GM19463 (cell line): ENCODE results near the gene EVA1C.
"Not testable (repeated sequence)": the region's sequence is repeated elsewhere in the genome, so short reads cannot be mapped to it uniquely, and the experiment has no call there.

Experiments
- ATAC-seq: cut with Tn5 transposase; IDR thresholded peaks from one replicate; pipeline ENCODE4 v1.9.1; 2021; ENCODE audit warnings: mild to moderate bottlenecking, moderate library complexity; ENCODE audit not compliant: unreplicated experiment

EVA1C gene

DNA sequence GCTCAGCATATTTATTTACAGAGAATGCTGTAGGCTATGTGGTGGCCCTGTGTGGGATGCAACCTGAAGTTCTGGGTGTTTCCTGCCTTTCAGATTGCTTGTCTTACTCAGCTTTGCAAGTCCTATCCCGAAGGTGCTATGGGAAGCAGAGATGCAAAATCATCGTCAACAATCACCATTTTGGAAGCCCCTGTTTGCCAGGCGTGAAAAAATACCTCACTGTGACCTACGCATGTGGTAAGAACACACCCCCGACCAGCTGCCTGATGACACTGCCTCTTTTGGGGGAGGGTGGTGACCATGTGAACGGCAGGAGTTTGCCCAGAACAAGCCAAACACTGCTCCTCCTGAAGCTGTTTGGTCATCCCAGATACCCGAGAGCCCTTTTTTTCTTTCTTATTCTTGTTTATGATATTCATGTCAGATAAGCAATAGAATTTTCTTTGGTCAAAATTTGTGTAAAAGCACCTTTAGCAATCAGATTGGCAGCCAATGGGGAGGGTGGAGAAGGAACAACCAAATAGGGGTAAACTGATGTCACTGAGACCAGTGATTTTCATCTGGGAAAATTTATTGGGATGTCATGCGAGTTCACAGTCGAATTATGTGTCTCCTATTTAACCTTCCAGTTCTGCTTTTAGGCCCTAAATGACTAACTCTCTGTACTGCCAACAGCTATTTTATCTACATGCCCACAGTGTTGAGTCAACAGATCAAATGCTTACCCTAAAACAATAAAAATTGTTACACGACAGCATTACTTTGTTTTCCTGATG, 82.6 kb downstream of the EVA1C start:
- no peak for ATAC-seq

DNA sequence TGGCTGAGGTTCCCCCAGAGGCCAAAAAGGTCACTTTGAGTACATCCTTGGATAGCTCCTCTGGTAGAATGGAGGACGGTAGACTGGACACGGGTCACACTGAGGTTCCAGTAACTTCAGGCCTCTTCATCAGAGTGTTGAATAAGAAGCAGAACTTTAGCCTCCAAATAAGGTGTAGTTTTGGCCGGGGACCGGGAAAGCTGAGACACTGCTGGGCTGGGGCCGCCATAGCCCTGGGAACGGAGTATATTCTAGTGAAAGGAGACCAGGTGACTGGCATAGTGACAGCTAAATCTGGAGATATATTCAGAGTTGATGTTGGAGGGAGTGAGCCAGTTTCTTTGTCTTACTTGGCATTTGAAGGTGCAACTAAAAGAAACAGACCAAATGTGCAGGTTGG, 84.1 kb downstream of the EVA1C start:
- ATAC-seq, result no peak

DNA sequence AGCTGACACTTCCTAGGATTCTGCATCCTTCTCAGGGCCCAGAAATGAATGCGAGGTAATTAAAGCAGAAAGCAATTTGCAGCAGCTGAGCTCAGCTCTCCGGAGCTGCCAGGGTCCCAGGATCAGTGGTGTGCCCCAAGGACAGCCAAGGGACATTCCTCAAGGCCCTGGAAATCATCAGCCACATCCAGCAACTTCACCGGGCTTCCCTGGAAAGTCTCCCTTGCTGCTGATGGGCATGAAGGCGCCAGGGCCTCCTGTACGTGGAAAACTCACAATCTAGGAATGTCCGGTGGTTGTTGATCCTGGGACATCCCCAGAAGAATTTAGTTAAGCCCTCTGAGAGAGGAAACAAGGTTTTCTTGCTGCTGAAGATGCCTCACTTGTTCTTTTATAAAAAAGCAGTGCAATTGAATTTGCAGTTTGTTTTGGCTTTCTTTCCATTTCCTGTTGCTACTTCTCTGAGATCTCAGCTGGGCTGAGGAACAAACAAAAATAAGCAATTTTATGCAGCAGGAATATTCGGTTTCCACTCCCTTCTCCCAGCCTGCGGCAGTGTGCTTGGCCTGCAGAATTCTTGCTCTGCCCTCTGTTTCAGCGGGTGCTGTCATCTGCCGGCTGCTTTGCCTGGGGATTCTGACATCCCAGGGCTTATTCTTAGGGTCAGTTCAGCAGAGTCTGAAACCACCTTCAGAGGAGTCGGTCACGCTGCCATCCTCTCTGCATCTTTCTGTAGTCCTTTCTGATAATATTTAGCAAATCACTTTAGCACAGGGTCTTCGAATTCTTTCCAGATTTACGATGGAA, 86.9 kb downstream of the EVA1C start:
- no peak for ATAC-seq

DNA sequence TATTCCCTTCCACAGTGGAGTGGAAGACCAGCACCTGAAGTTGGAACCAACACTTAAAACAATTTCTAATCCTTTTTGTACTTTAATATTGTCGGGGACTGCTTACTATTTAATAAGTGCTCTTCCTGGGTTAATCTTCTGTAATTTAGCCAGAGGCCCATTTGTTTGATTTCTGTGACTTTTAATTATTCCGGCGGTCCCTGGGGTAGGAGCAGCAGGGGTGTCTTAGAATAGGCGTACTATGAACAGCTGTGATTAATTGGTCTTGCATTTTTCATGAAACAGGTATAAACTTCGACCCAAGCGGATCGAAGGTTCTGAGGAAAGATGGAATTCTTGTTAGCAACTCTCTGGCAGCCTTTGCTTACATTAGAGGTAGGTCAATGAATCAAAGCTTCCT, 91.1 kb downstream of the EVA1C start:
- not testable (repeated sequence) for ATAC-seq

DNA sequence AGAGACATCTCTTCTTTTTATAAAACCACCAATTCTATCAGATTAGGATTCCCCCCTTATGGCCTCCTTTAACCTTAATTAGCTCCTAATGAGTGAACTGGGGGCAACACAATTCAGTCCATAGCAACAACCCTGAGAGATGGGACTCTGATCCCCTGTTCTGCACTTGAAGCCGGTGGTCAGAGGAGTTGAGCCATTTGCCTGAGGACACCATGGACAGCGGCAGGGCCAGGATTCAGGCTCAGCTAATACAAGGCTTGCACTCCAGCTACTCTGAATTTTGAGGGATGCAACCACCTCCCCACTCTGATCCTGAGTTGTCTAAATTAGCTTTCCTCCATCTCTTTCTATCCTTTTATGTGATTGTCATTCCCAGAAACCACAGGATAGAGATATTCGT, 93.3 kb downstream of the EVA1C start:
- ATAC-seq, result not testable (repeated sequence)

DNA sequence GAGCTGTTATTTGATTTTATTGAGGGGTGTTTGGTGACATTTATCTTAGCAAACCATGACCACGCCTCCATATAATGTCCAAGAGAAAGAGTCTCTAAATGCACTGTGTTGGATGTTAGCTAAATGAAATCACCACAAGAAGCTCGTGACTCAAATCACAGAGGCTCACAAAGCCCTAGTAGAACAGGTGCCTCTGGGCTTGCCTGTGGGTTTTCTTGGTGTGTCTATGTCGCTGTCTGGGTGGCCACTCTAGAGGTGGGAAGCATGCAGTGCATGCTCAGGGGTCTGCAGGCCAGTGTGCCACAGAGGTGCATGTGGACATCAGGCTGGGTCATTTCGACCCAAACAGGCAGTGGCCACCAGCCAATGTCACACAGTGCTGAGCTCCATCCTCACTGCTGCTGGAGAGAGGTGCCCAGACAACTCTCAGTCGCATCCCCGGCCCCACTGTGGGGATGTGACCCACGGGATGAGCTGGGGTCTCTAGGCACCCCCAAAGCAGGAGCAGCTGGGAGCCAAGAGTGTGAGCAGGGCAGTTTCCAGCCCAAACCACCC, 94.0 kb downstream of the EVA1C start:
- not testable (repeated sequence) for ATAC-seq

DNA sequence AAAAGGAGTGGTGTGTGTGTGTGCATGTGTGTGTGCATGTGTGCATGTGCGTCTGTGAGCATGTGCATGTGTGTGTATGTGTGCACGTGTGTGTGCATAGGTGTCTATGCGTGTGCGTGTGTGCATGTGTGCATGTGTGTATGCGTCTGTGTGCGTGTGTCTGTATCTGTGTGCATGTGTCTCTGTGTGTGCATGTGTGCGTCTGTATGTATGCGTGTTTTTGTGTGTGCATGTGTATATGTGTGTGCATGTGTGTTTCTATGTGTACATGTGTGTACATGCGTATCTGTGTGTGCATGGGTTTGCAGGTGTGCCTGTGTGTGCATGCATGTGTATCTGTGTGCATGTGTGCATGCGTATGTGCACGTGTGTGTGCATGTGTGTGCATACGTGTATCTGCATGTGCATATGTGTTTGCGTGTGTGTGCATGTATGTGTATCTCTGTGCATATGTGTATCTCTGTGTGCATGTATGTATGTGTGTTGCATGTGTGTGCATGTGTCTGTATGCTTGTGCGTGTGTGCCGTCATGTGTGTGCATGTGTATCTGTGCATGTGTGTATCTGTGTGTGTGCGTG, 94.9 kb downstream of the EVA1C start:
- no peak for ATAC-seq

DNA sequence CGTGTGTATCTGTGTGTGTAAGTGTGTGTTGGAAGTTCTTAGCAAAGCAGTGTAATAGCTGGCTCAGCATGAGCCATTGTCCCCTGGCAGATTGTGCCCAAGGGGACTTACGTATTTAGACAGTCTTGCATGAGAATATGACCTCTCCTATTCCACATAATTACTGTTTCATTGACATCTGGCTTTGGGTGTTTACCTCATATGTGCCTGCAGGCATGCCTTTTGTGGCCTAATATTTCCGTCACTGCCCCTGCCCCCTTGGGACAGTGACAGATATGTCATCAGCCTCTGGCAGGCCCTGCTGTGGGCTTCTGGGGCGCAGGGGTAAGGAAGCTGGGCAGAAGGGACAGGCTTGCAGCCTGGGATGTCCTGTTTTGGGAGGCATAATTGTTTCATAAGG, 95.5 kb downstream of the EVA1C start:
- not testable (repeated sequence) for ATAC-seq

DNA sequence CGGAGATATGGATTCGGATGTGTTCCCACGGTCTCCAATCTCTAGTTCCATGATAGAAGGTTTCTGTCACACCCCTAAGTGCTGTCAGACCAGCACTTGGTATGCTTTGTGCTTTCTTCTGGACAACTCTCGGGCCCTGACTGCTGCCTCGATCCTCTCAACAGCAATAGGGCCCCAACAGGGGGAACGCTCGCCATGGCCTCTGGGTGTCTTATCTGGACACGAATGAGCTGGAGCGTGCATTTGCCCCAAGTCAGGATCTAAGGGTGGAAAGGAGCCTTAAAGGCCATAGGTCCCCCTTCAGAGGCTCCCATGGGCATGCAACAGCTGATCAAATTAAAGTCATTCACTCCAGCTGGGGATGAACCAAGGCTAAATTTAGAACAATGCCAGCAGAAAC, 96.1 kb downstream of the EVA1C start:
- no peak for ATAC-seq

DNA sequence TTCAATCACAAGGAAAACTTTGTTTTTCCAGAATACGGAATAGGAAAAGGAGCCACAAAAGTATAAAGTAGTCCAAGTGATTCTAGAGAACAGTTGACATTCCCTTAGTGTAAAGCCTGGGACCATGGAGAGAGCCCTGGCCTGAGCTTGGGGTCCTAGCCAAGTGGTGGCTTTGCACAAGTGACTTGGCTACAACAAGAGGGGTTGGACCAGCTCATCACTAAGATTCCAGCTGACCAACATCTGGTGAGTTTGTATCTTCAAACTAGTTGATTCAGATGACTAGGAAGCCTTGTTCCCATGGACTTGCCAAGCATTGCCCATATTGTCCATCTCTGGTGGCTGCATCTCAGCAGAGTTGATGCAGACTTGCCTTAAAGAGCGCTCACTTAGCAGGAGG, 96.5 kb downstream of the EVA1C start:
- ATAC-seq, result not testable (repeated sequence)

DNA sequence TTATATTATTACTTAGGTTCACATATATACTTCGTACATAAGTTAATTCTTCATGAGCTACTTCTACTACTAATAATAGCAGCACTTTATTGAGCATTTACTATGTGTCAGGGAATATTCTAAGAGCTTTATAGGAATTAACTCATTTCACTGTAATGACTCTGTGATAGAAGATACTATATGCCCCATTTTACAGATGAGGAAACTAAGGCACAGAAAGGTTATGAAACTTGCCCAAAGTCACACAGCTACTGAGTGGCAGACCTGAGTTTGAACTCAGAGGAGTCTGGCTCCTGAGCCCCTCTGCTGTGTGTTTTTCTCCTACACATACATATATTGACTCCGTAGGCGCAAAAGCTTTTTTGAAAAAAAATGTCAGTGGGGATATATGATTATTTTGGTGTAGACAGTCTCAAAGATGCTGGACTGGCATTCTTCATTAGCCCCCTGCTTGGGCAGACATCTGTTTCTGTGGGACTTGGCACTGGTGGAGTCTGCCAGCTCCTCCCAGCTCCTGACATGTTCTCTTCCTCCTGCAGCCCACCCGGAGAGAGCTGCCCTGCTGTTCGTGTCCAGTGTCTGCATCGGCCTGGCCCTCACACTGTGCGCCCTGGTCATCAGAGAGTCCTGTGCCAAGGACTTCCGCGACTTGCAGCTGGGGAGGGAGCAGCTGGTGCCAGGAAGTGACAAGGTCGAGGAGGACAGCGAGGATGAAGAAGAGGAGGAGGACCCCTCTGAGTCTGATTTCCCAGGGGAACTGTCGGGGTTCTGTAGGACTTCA, 102.0 kb downstream of the EVA1C start:
- ATAC-seq, result no peak

DNA sequence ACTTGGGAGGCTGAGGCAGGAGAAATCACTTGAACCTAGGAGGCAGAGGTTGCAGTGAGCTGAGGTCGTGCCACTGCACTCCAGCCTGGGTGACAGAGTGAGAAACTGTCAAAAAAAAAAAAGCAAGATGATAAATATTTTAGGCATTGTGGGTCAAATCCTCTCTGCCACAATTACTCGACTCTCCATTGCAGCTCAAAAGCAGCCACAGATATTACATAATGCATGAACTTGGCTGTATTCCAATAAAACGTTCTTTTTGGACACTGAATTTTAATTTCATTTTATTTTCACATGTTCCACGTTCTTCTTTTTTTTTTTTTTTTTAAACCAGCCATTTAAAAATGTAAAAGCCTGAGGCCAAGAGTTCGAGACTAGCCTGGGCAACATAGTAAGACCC, 103.4 kb downstream of the EVA1C start:
- ATAC-seq, result no peak

DNA sequence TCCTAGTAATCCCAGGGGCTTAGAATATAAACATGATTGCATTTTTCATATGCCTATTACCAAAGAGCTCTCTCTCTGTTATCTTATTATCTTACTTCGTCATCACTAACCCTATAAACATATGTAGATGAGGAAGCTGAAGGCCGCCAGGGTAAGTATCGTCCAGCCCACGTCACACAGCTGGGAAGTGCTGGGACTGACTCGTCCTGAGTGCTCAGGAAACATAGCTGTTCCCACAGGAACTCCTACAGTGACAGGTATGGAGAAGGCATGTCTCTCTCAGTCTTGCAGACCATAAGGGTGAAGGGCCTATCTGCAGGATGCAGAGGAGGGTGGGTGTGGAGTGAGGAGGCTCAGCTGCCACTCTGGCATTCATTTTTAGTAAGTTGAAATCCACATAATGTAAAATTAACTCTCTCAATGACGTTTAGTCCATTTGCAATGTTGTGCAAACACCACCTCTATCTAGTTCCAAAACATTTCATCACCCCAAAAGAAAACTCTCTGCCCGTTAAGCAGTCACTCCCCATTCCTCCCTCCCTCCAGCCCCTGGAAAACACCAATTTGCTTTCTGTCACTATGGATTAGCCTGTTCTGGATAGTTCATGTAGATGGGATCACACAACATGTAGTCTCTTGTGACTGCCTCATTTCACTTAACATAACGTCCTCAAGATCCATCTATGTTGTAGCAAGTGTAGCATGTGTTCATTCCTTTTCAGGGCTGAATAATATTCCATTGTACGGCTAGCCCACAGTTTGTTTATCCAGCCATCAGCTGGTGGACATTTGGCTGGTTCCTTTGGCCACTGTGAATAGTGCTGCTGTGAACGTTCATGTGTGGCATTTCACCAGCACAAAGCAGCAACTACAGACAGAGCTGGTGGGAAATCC, 104.5 kb downstream of the EVA1C start:
- ATAC-seq, result no peak

DNA sequence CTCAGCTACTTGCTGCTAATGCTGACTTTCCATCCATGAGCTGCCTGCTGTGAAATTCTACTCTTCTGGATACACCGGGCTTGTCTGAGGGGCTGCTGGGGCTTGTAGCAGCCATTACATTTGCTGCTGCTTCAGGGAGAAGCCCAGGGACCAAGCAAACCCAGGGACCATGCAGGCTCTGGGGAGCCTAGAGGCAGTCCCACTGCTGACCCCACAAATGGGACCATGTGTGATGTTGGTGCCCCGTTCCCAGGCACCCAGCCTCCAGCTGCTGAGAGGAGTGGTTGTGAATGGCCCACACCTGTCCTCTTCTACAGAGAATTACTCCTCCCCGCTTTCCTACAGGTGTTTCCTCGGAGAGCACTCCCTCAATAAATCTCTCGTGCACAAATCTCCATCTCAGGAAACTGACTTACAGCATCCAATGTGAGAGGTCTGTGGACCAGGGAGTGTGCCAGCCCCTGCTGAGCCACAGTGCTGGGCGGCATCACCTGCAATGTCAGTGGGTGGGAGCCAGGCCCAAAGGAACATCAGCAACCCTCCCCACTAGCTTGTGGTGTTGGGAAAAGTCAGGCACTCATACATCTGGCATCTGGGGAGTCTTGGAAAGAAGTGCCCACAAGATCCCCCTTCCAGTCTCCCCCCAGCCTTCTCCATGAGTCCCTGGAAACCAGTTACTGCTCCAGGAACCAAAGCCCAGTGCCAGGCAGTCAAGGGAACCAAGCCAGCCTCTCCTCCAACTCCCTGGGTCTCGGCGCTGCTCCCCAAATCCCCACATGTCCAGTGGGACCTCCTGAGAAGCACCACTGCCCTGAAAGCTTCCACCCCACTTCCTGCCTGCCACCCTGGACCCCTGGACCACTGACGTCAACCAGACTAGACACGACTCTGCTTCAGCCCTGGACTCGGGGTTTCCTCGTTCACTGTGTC, 107.7 kb downstream of the EVA1C start:
- no peak for ATAC-seq

DNA sequence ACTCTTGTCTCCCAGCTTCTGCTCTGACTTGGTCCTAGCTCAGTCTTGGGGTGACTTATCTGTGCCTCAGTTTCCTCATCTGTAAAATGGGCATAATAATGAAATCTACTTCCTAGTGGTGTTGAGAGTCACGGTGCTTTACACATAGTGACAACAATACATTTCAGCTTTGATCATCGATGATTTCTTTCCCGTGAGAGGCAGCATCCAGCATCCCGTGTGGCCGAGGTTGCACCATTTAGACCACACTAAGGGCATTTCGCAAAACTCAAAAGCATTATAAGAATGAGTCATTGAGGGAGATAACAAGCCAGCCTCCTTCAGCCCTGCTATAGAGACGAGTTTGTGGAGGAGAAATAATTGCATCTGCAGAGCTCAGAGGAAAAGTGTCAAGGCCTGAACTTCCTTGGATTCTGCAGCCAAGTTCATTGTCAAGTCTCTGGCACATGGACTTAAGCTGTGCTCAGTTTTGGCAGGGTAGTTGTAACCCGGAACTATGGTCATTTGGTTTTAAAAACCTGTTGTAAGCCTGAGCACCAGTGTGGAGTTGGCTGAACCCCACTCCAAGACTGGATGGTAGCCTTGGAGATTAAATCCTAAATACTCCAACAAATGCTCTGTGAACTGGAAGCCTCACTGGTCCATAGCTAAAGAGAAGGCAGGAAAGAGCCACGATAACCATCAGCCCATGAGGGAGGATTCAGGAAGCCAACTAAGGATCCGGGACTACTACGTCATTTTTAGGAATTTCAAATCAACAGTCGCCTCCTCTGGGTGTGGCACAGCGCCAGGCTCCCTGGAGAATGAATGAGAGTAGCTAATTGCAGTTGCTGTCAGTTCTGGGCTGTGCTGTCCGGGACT, 108.6 kb downstream of the EVA1C start:
- ATAC-seq, result no peak

DNA sequence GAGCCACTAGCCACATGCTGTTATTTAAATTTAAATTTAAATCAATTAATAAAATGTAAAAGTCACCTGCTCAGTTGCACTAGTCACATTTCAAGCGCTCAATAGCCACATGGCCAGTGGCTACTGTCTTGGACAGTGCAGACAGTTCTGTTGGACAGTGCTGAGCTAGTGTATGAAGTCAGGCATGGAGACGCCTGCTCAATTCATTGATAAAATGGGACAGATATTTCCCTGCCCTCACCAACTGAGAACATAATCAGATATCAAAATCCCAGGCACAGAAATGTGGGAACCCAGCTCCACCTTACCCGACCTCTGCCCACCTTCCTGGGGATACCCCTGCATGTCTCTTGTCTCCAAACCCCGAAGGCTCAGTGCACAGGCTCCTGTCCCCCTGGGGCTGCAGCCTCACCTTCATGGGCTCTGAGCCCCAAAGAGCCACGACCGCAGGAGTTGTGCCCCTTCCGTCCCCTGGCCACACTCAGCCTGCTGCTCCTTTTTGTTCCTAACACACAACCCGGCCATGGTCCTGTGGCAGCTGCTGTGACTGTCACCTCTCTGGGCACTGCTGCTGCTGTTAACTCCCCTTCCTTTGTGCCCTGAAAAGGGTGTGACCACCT, 109.3 kb downstream of the EVA1C start:
- ATAC-seq, result no peak

DNA sequence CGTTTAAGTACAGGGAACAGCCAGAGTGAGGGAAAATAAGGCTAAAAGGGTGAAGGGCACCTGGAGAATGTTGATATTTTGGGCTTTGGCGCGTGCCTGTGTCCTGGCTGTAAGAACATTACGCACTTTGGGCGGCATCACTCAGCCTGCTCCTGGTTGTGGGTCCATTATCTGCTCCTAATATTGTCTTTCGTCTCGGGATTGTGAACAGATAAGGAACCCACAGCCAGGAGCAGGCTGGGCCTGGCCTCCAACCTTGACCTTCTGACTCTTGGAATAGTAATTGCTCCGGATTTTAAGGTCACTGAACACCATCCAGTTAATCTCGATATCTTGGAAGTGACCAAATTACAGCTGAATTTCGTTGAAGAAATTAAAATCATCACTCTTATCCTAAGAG, 111.0 kb downstream of the EVA1C start:
- ATAC-seq, result no peak
